H9 (cell line): ENCODE data around the gene CERS5. TPM values are rescaled to one million over a fixed set of nuclear protein-coding genes. Genes with fewer than 3 reads are reported as not detected.

Experiments used
- DNase-seq: peaks from one replicate; pipeline ENCODE4 v3.0.0-alpha.2; 2017
- H2AFZ ChIP-seq: one replicate; pipeline ENCODE4 v1.6.1; 2013; ENCODE audit warnings: mild to moderate bottlenecking, low read length, control low read depth, moderate library complexity
- H2AK5ac ChIP-seq: 2 replicates; pipeline ENCODE4 v1.6.1; 2013; ENCODE audit warnings: low read length, control low read depth, mixed read lengths; ENCODE audit not compliant: insufficient read length
- H2BK120ac ChIP-seq: one replicate; pipeline ENCODE4 v1.6.1; 2013; ENCODE audit warnings: low read depth, mild to moderate bottlenecking, low read length, control low read depth, inconsistent platforms; ENCODE audit not compliant: poor library complexity, severe bottlenecking
- H2BK12ac ChIP-seq: 2 replicates; pipeline ENCODE4 v1.6.1; 2013; ENCODE audit warnings: low read length, control low read depth, mixed read lengths, low read depth; ENCODE audit not compliant: insufficient read length
- H2BK15ac ChIP-seq: 2 replicates; pipeline ENCODE4 v1.6.1; 2013; ENCODE audit warnings: low read depth, low read length, control low read depth
- H2BK20ac ChIP-seq: one replicate; pipeline ENCODE4 v1.6.1; 2013; ENCODE audit warnings: low read depth, mild to moderate bottlenecking, low read length, control low read depth, inconsistent platforms; ENCODE audit not compliant: poor library complexity, severe bottlenecking
- H2BK5ac ChIP-seq: 2 replicates; pipeline ENCODE4 v1.6.1; 2013; ENCODE audit warnings: low read length, control low read depth, mixed read lengths; ENCODE audit not compliant: insufficient read length
- H3K14ac ChIP-seq: 2 replicates; pipeline ENCODE4 v1.6.1; 2013; ENCODE audit warnings: low read length, control low read depth; ENCODE audit not compliant: insufficient read depth
- H3K18ac ChIP-seq: 2 replicates; pipeline ENCODE4 v1.6.1; 2013; ENCODE audit warnings: low read depth, mild to moderate bottlenecking, mixed read lengths, low read length, control low read depth; ENCODE audit not compliant: insufficient read length
- H3K23ac ChIP-seq: 2 replicates; pipeline ENCODE4 v1.6.1; 2013; ENCODE audit warnings: low read length, control low read depth, mixed read lengths, low read depth; ENCODE audit not compliant: insufficient read length
- H3K23me2 ChIP-seq: 2 replicates; pipeline ENCODE4 v1.6.1; 2013; ENCODE audit warnings: low read depth, mild to moderate bottlenecking, mixed read lengths, low read length, control low read depth; ENCODE audit not compliant: insufficient read length, poor library complexity, severe bottlenecking
- H3K27ac ChIP-seq: 2 replicates; pipeline ENCODE4 v1.5.1; 2013; ENCODE audit warnings: low read length, control low read depth, mixed read lengths, low read depth; ENCODE audit not compliant: insufficient read length
- H3K27me3 ChIP-seq: 2 replicates; pipeline ENCODE4 v1.6.1; 2013; ENCODE audit warnings: low read length, control low read depth, inconsistent platforms; ENCODE audit not compliant: insufficient read depth
- H3K4ac ChIP-seq: 2 replicates; pipeline ENCODE4 v1.6.1; 2013; ENCODE audit warnings: low read depth, mild to moderate bottlenecking, control low read depth, inconsistent platforms, low read length, moderate library complexity
- H3K4me1 ChIP-seq: 2 replicates; pipeline ENCODE4 v1.6.1; 2013; ENCODE audit warnings: low read length, control low read depth, inconsistent platforms; ENCODE audit not compliant: insufficient read depth
- H3K4me2 ChIP-seq: 2 replicates; pipeline ENCODE4 v1.6.1; 2013; ENCODE audit warnings: low read length, control low read depth, mixed read lengths; ENCODE audit not compliant: insufficient read length, insufficient read depth
- H3K56ac ChIP-seq: 2 replicates; pipeline ENCODE4 v1.6.1; 2013; ENCODE audit warnings: low read depth, mild to moderate bottlenecking, mixed read lengths, low read length, control low read depth; ENCODE audit not compliant: insufficient read length
- H3K79me1 ChIP-seq: 2 replicates; pipeline ENCODE4 v1.6.1; 2013; ENCODE audit warnings: low read depth, mild to moderate bottlenecking, moderate library complexity, low read length, control low read depth, inconsistent platforms; ENCODE audit not compliant: insufficient read depth, poor library complexity, severe bottlenecking
- H3K79me2 ChIP-seq: 2 replicates; pipeline ENCODE4 v1.6.1; 2013; ENCODE audit warnings: low read length, control low read depth, inconsistent platforms; ENCODE audit not compliant: insufficient read depth
- H3K9ac ChIP-seq: 2 replicates; pipeline ENCODE4 v1.6.1; 2013; ENCODE audit warnings: low read length, control low read depth, mixed read lengths; ENCODE audit not compliant: insufficient read length; ENCODE audit errors: extremely low read depth
- H3K9me3 ChIP-seq: one replicate; pipeline ENCODE4 v1.6.1; 2013; ENCODE audit warnings: low read depth, low read length, inconsistent platforms; ENCODE audit not compliant: control insufficient read depth
- H3T11ph ChIP-seq: one replicate; pipeline ENCODE4 v1.6.1; 2013; ENCODE audit warnings: mild to moderate bottlenecking, low read length, control low read depth, inconsistent platforms
- H4K20me1 ChIP-seq: one replicate; pipeline ENCODE4 v1.6.1; 2013; ENCODE audit not compliant: control insufficient read depth, insufficient read length, insufficient read depth
- H4K5ac ChIP-seq: 2 replicates; pipeline ENCODE4 v1.6.1; 2013; ENCODE audit warnings: low read depth, mild to moderate bottlenecking, mixed read lengths, low read length, control low read depth; ENCODE audit not compliant: insufficient read length
- H4K8ac ChIP-seq: replicated peaks from 2 replicates; pipeline ENCODE4 v1.6.1; 2013; ENCODE audit warnings: low read length, control low read depth, mixed read lengths, low read depth; ENCODE audit not compliant: insufficient read length
- H4K91ac ChIP-seq: 2 replicates; pipeline ENCODE4 v1.6.1; 2013; ENCODE audit warnings: low read depth, mild to moderate bottlenecking, moderate library complexity, mixed read lengths, low read length, control low read depth; ENCODE audit not compliant: insufficient read length
- H3K27ac Mint-ChIP-seq, 3 experiments: 2 replicates in 2 of 3; 3 replicates in 1 of 3; pipeline ENCODE4 v1.8.0; 2020 to 2021; ENCODE audit warnings: mixed read lengths in 3 of 3, mild to moderate bottlenecking in 1 of 3, moderate library complexity in 1 of 3
- H3K27me3 Mint-ChIP-seq: 2 replicates; pipeline ENCODE4 v1.8.0; 2021; ENCODE audit warnings: low read depth, mild to moderate bottlenecking, moderate library complexity, mixed read lengths
- H3K36me3 Mint-ChIP-seq, 3 experiments: 2 replicates in 2 of 3; 3 replicates in 1 of 3; pipeline ENCODE4 v1.8.0; 2020 to 2021; ENCODE audit warnings: low read depth in 3 of 3, mixed read lengths in 3 of 3; ENCODE audit not compliant: insufficient read depth in 1 of 3
- H3K4me1 Mint-ChIP-seq, 2 experiments: 2 replicates each; pipeline ENCODE4 v1.8.0; 2020; ENCODE audit warnings: mixed read lengths in 2 of 2
- H3K4me3 Mint-ChIP-seq, 2 experiments: 2 replicates in 1 of 2; 3 replicates in 1 of 2; pipeline ENCODE4 v1.8.0; 2020 to 2021; ENCODE audit warnings: mild to moderate bottlenecking in 2 of 2, mixed read lengths in 2 of 2, moderate library complexity in 1 of 2
- H3K9me3 Mint-ChIP-seq, 2 experiments: 2 replicates in 1 of 2; 3 replicates in 1 of 2; pipeline ENCODE4 v1.8.0; 2020; ENCODE audit warnings: mild to moderate bottlenecking in 2 of 2, mixed read lengths in 2 of 2, moderate library complexity in 1 of 2
- CTCF ChIP-seq: fragments of 200-600 bp; sonication (generic); conservative IDR thresholded peaks from 3 replicates; pipeline ENCODE4 v1.8.0; 2021; ENCODE audit warnings: antibody characterized with exemption, mild to moderate bottlenecking
- whole genome bisulfite sequencing: extraction: QIAGEN DNeasy Blood & Tissue Kit; methylation state at CpG from one replicate; pipeline ENCODE4 v1.1.7; 2013; ENCODE audit warnings: missing lambda C conversion rate, low lambda C conversion rate, mixed read lengths; ENCODE audit not compliant: insufficient read length; ENCODE audit errors: extremely low coverage; 5-methylcytosine and 5-hydroxymethylcytosine counted together
- total RNA-seq: library from RNA; stranded (reverse); gene quantifications from 2 replicates; pipeline ENCODE4 v1.2.1, GENCODE V29; 2021

The CERS5 gene
- total RNA-seq, 1 experiment from 2014 or later: 68.8 TPM

- Histone ChIP-seq H3K79me1 (no peaks in the 10 kb centered on the region), H2AK5ac (no peak overlapping the region), H3K4me2 (no peak overlapping the region), H3K14ac (no peak overlapping the region), H3K4me1 (no peaks in the 10 kb centered on the region), H2BK15ac (no peak overlapping the region), H2BK20ac (no peak overlapping the region), H4K20me1 (no peaks in the 10 kb centered on the region), H3K23me2 (no peaks in the 10 kb centered on the region), H3K27me3 (no peaks in the 10 kb centered on the region), H2AFZ (no peak overlapping the region), H4K91ac (no peak overlapping the region), H3K23ac (no peak overlapping the region), H3K56ac (no peak overlapping the region), H3K79me2 (no peaks in the 10 kb centered on the region), H3K9ac (no peak overlapping the region), H4K5ac (no peak overlapping the region), H2BK120ac (no peak overlapping the region), H3K4ac (no peak overlapping the region), H3K18ac (no peak overlapping the region), H2BK12ac (no peak overlapping the region), H4K8ac (no peak overlapping the region), H2BK5ac (no peak overlapping the region), H3T11ph (no peak overlapping the region), H3K9me3 (no peaks in the 10 kb centered on the region), H3K27ac (no peak overlapping the region)
- Mint-ChIP-seq H3K9me3 (no peaks in the 10 kb centered on the region), H3K27me3 (no peaks in the 10 kb centered on the region), H3K27ac (no peak overlapping the region), H3K4me1 (no peaks in the 10 kb centered on the region), H3K4me3 (no peak overlapping the region), H3K36me3 (peaks cover 21 to 59% (median 25%) of the 10 kb centered on the region in 3 experiments; a peak in 6 of 7 replicates)
- no CpG with 5 or more reads among the region's 4 CpGs for WGBS
- no peak for TF ChIP-seq CTCF
- DNase-seq: no peak
These were observed 29.4 kb upstream of the CERS5 start for GRCh38 chr12:50196537-50196936.
